GM23338 (cell line): ENCODE measurements around the gene NDST3.

ENCODE experiments used
- CREB1 ChIP-seq: fragments of 250-450 bp; sonication (Bioruptor Pico); IDR thresholded peaks from 2 replicates; pipeline ENCODE4 v1.5.0; 2020; ENCODE audit warnings: low read depth, mild to moderate bottlenecking, moderate library complexity
- CTCF ChIP-seq, 2 experiments: fragments of 200-600 bp in 1 of 2; sonication (generic) in 1 of 2; conservative IDR thresholded peaks; 2 replicates each; pipeline versions ENCODE4 v1.5.1 to v1.6.1; 2016 to 2017; ENCODE audit warnings: antibody characterized with exemption in 2 of 2, low read depth in 2 of 2, mild to moderate bottlenecking in 2 of 2, moderate library complexity in 1 of 2
- EZH2 ChIP-seq: fragments of 200-600 bp; sonication (generic); IDR thresholded peaks from one replicate; pipeline ENCODE4 v1.8.0; 2017; ENCODE audit warnings: antibody characterized with exemption, mild to moderate bottlenecking, low read depth; ENCODE audit not compliant: unreplicated experiment
- JUNB ChIP-seq: IDR thresholded peaks from one replicate; pipeline ENCODE4 v1.6.1; 2016; ENCODE audit warnings: antibody characterized with exemption; ENCODE audit not compliant: unreplicated experiment
- POLR2AphosphoS5 ChIP-seq: IDR thresholded peaks from 2 replicates; pipeline ENCODE4 v1.6.1; 2016; ENCODE audit warnings: antibody characterized with exemption, low read depth
- ZNF331 ChIP-seq: fragments of 250-450 bp; sonication (Bioruptor Pico); IDR thresholded peaks from 2 replicates; pipeline ENCODE4 v1.5.0; 2020; ENCODE audit warnings: low read depth, mild to moderate bottlenecking, moderate library complexity

GRCh38 chr4:118285931-118286330 lies 251.6 kb downstream of the NDST3 start:
- TF ChIP-seq CTCF (conservative IDR thresholded peaks at IDR 0.05; ENCODE audit: low read depth in 2 of 2) (no peak), EZH2 (no peak), POLR2AphosphoS5 (no peak), CREB1 (CRISPR knock-in tag) (no peak), JUNB (no peak), ZNF331 (no peak)
